Measurements from ENCODE around the gene UGT2B11.
"Not testable (repeated sequence)": the region's sequence is repeated elsewhere in the genome, so short reads cannot be mapped to it uniquely, and the experiment has no call there.

The UGT2B11 gene

DNA sequence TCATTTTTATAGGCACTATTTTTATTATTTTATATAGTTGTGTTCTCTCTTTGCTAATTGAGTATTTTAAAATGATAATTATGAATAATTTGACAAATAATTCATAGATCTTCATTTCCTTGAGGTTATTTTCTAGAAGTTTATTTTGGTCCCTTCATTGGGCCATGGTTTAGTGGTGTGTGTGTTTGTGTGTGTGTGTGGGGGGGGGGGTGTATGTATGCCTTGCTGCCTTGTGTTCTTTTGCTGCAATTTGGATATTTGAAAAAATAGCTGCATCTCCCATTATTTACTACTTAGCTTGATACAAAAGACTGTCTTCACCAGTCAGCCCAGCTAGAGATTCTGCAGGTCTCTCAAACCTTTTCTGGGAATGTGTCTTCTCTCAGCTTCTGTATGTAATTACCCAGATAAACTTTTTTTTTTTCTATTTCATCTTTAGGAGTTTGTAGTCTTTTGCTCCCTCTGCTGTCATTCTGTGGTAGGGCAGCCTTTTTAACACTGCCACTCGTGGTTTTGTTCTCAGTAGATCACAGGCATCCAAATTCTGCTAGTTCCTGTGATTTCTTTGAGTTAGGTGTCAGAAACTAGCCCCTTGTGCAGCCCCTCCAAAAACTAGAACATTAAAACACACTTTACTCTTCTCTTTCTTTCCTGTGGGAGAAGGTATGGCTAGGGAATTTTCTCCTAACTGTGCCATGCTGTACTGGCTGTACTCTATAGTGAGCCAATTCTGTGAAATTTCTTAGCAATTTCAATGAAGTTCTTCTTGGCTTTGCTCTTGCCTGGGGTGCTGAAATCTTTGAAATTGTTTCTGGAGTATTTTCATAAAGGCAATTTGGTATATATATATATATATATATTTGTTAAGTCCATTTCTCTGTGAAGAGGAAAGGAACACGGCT lies 44.1 kb downstream of the UGT2B11 start:
- H3K4me3 ChIP-seq, H3K27ac ChIP-seq: not testable (repeated sequence)

- H3K4me3 ChIP-seq, H3K27ac ChIP-seq: not testable (repeated sequence)
These were observed 45.4 kb downstream of the UGT2B11 start for GRCh38 chr4:69169171-69169570.

DNA sequence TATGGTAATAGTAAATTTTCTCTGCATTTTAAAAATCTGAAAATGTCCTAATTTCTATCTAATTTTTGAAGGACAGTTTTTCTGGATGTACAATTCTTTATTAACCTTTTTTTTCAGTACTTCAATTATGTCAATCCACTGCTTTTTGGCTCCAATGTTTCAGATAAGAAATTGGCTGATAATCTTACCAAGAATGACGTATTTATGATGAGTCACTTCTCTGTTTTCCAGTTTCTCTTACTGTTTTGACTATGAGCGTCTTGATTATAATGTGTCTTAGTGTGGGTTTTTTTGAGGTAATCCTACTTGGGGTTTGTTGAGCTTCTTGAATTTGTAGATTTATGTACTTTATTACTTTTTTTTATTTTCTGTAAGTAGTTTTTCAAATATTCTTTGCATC lies 47.2 kb downstream of the UGT2B11 start:
- Histone ChIP-seq H3K4me3 (no peak overlapping the region), H3K27ac (no peak overlapping the region)

DNA sequence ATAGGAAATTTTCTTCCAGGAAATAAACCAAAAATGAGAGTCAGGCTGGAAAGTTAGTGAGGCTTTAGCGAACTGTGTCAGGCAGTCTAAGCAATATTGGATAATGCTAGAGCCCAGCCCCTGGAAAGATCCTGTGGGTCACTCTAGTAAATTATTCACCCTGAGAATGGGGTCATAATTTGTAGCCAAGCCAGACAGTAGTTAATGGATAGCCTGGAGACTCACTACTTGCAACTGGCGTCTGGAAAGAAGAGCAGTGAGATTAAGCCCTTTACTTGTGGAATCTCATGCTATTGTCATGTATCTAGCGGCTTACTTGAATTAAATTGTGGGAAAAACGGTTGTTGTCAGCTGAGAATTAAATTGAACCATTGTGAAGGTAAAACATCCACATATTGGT lies 48.2 kb downstream of the UGT2B11 start:
- H3K4me3 ChIP-seq, H3K27ac ChIP-seq: not testable (repeated sequence)

GRCh38 chr4:69165707-69166106 lies 48.8 kb downstream of the UGT2B11 start:
- not testable (repeated sequence) for H3K4me3 ChIP-seq, H3K27ac ChIP-seq

DNA sequence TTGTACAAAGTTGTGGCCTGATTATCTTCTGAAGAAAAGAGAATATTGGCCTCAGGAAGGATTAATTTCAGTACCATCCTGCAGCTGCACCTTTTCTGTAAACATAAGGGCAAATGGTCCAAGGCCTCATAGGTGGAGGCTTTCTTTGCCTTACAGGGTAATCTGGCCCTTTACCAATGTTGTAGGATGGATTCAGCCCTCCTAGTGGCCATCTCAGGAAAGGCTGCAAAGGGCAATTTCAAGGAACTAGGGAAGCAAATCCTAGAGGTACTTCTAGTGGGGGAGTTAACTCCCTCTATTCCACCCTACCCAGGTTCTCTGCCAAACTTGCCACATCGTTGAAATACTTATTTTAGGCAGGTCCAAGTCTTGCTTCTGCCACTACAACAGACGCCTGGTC lies 57.6 kb downstream of the UGT2B11 start:
- no peak overlapping the region for H3K4me3 ChIP-seq
- no peak overlapping the region for H3K27ac ChIP-seq

DNA sequence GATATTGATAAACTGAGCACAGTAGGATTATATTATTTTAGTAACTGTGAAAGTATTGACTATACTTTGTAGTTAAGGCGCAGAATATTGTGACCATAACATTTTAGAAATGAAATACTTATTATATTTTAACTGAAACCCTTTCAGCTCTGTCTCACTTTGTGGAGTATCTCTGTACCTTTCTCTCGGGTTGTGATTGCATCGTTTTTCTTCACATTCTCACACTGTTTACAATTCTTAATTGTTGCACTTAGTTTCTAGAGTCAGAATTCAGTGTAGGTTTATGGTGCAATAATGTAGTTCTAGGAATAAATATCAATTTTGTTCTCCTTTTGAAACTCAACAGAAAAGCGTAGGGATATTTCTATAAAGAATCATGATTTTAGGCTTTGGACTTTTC lies 60.5 kb downstream of the UGT2B11 start:
- H3K4me3 ChIP-seq, result no peak overlapping the region
- no peak overlapping the region for H3K27ac ChIP-seq

Measured in skin epidermis (tissue), 12 donors.